IMR-90 (cell line): ENCODE measurements around the gene PTK6. TPM values are rescaled to one million over a fixed set of nuclear protein-coding genes. Genes with fewer than 3 reads are reported as not detected.
A peak's percentile ranks its signal among the peaks of the same experiment; 100 is the strongest.

Experiments used
- ATAC-seq: fragments of 200-7000 bp; cut with Tn5 transposase; 2 replicates; pipeline ENCODE4 v1.9.1; 2020; ENCODE audit warnings: low read depth, mild to moderate bottlenecking, moderate library complexity
- BruUV-seq: library from RNA; stranded (reverse); fragments of 400-500 nt; replicated peaks from 2 replicates; lab custom pipeline; 2021; lab: Mats Ljungman, UMichigan
- CTCF ChIA-PET: fragments of 300-600 bp; formaldehyde crosslinking; extraction: SDS; loops from one replicate; lab custom pipeline; 2021; ENCODE audit warnings: antibody characterized with exemption; lab: Yijun Ruan, JAX
- POLR2A ChIA-PET: fragments of 300-600 bp; sonication (Branson Sonifier 250); formaldehyde crosslinking; loops from one replicate; lab custom pipeline; 2022; ENCODE audit warnings: antibody characterized with exemption; ENCODE audit not compliant: unreplicated experiment; lab: Charles Lee
- DNase-seq: peaks from one replicate; pipeline ENCODE4 v3.0.0; 2013
- H2AFZ ChIP-seq: replicated peaks from 2 replicates; pipeline ENCODE3; 2013; ENCODE audit warnings: low read length, mild to moderate bottlenecking; ENCODE audit not compliant: poor library complexity
- H2AK5ac ChIP-seq: 2 replicates; pipeline ENCODE4 v1.6.1; 2013; ENCODE audit warnings: low read depth, low read length, inconsistent platforms
- H2AK9ac ChIP-seq: replicated peaks from 2 replicates; pipeline ENCODE3; 2013; ENCODE audit warnings: mild to moderate bottlenecking, low read depth, low read length, moderate library complexity; ENCODE audit not compliant: poor library complexity
- H2BK120ac ChIP-seq: 2 replicates; pipeline ENCODE4 v1.6.1; 2013; ENCODE audit warnings: low read depth, low read length, inconsistent platforms
- H2BK15ac ChIP-seq: 3 replicates; pipeline ENCODE4 v1.6.1; 2013; ENCODE audit warnings: low read depth, low read length, inconsistent platforms
- H2BK20ac ChIP-seq: 2 replicates; pipeline ENCODE4 v1.6.1; 2013; ENCODE audit warnings: low read depth, mild to moderate bottlenecking, inconsistent platforms, low read length, moderate library complexity
- H2BK5ac ChIP-seq: 2 replicates; pipeline ENCODE4 v1.6.1; 2013; ENCODE audit warnings: mild to moderate bottlenecking, low read depth, low read length, inconsistent platforms; ENCODE audit not compliant: poor library complexity, severe bottlenecking
- H3K14ac ChIP-seq: replicated peaks from 2 replicates; pipeline ENCODE4 v1.6.1; 2013; ENCODE audit warnings: low read depth, low read length, inconsistent platforms
- H3K18ac ChIP-seq: 2 replicates; pipeline ENCODE4 v1.6.1; 2013; ENCODE audit warnings: low read depth, low read length, control low read depth
- H3K23ac ChIP-seq: 2 replicates; pipeline ENCODE4 v1.6.1; 2013; ENCODE audit warnings: low read depth, low read length, inconsistent platforms
- H3K27ac ChIP-seq: 2 replicates; pipeline ENCODE4 v1.5.1; 2013; ENCODE audit warnings: mild to moderate bottlenecking, control low read depth, low read length; ENCODE audit not compliant: insufficient read depth
- H3K27me3 ChIP-seq: 2 replicates; pipeline ENCODE4 v1.6.1; 2013; ENCODE audit warnings: low read length; ENCODE audit not compliant: control insufficient read depth, insufficient read depth
- H3K36me3 ChIP-seq: 2 replicates; pipeline ENCODE4 v1.6.1; 2013; ENCODE audit warnings: low read length, mixed read lengths; ENCODE audit not compliant: control insufficient read depth, insufficient read depth
- H3K4ac ChIP-seq: 2 replicates; pipeline ENCODE4 v1.6.1; 2013; ENCODE audit warnings: low read depth, low read length, inconsistent platforms
- H3K4me1 ChIP-seq: 2 replicates; pipeline ENCODE4 v1.6.1; 2013; ENCODE audit warnings: low read length, mixed read lengths; ENCODE audit not compliant: control insufficient read depth, insufficient read depth
- H3K4me2 ChIP-seq: 2 replicates; pipeline ENCODE4 v1.6.1; 2013; ENCODE audit warnings: low read depth, mild to moderate bottlenecking, control low read depth, low read length, moderate library complexity
- H3K4me3 ChIP-seq: 2 replicates; pipeline ENCODE4 v1.5.1; 2013; ENCODE audit warnings: low read depth, mild to moderate bottlenecking, control low read depth, low read length, moderate library complexity; ENCODE audit not compliant: insufficient read depth
- H3K56ac ChIP-seq: 2 replicates; pipeline ENCODE4 v1.6.1; 2013; ENCODE audit warnings: low read length, inconsistent platforms; ENCODE audit not compliant: insufficient read depth; ENCODE audit errors: extremely low read depth
- H3K79me1 ChIP-seq, 2 experiments: 2 replicates each; pipeline ENCODE4 v1.6.1; 2013; ENCODE audit warnings: low read length in 2 of 2, inconsistent platforms in 1 of 2, low read depth in 1 of 2
- H3K9ac ChIP-seq: 2 replicates; pipeline ENCODE4 v1.6.1; 2013; ENCODE audit warnings: low read depth, low read length, control low read depth
- H3K9me1 ChIP-seq: 2 replicates; pipeline ENCODE4 v1.6.1; 2013; ENCODE audit warnings: low read length, inconsistent platforms; ENCODE audit not compliant: insufficient read depth
- H3K9me3 ChIP-seq: 2 replicates; pipeline ENCODE4 v1.6.1; 2013; ENCODE audit warnings: low read length; ENCODE audit not compliant: control insufficient read depth, insufficient read depth
- H4K20me1 ChIP-seq: 2 replicates; pipeline ENCODE4 v1.6.1; 2013; ENCODE audit warnings: low read length, inconsistent platforms; ENCODE audit not compliant: insufficient read depth
- H4K5ac ChIP-seq: 2 replicates; pipeline ENCODE4 v1.6.1; 2013; ENCODE audit warnings: mild to moderate bottlenecking, low read depth, low read length, control low read depth
- H4K8ac ChIP-seq, 2 experiments: 2 replicates each; pipeline ENCODE4 v1.6.1; 2013; ENCODE audit warnings: low read depth in 2 of 2, low read length in 2 of 2, control low read depth in 1 of 2, inconsistent platforms in 1 of 2
- H4K91ac ChIP-seq: 2 replicates; pipeline ENCODE4 v1.6.1; 2013; ENCODE audit warnings: low read depth, low read length, inconsistent platforms; ENCODE audit not compliant: insufficient read depth
- BHLHE40 ChIP-seq: fragments of 150-350 bp; IDR thresholded peaks from 2 replicates; pipeline ENCODE4 v1.6.1; 2016; ENCODE audit warnings: mild to moderate bottlenecking, low read depth, low read length
- CEBPB ChIP-seq: IDR thresholded peaks from 2 replicates; pipeline ENCODE4 v1.6.1; 2012; ENCODE audit warnings: low read depth, low read length, improper control_type of control experiment
- CHD1 ChIP-seq: IDR thresholded peaks from 2 replicates; pipeline ENCODE4 v1.6.1; 2012; ENCODE audit warnings: low read depth, low read length, improper control_type of control experiment
- FOS ChIP-seq: fragments of 150-350 bp; IDR thresholded peaks from 2 replicates; pipeline ENCODE4 v1.6.1; 2016; ENCODE audit warnings: low read depth, low read length
- MAFK ChIP-seq: IDR thresholded peaks from 2 replicates; pipeline ENCODE4 v1.6.1; 2012; ENCODE audit warnings: low read depth, low read length, improper control_type of control experiment
- NFE2L2 ChIP-seq: fragments of 150-350 bp; IDR thresholded peaks from 2 replicates; pipeline ENCODE4 v1.6.1; 2016; ENCODE audit warnings: low read depth, mild to moderate bottlenecking, low read length
- RAD21 ChIP-seq: IDR thresholded peaks from 2 replicates; pipeline ENCODE4 v1.6.1; 2012; ENCODE audit warnings: low read length, improper control_type of control experiment
- RCOR1 ChIP-seq: IDR thresholded peaks from 2 replicates; pipeline ENCODE4 v1.6.1; 2012; ENCODE audit warnings: mild to moderate bottlenecking, low read length, improper control_type of control experiment; ENCODE audit not compliant: insufficient replicate concordance
- RFX5 ChIP-seq: IDR thresholded peaks from 2 replicates; pipeline ENCODE4 v1.8.0; 2012; ENCODE audit warnings: low read depth, mild to moderate bottlenecking, low read length, moderate library complexity
- SMC3 ChIP-seq: fragments of 150-350 bp; IDR thresholded peaks from 2 replicates; pipeline ENCODE4 v1.6.1; 2016; ENCODE audit warnings: low read depth, mild to moderate bottlenecking, antibody characterized with exemption, low read length, moderate library complexity
- WGBS, 2 experiments: methylation state at CpG; one replicate each; pipeline versions ENCODE4 v1.1.5 to v1.1.7; 2013; ENCODE audit warnings: missing lambda C conversion rate in 2 of 2; ENCODE audit not compliant: insufficient read length in 1 of 2; ENCODE audit errors: extremely low coverage in 2 of 2; 5-methylcytosine and 5-hydroxymethylcytosine counted together
- dilution Hi-C: fragments of 300-500 bp; cut with HindIII; formaldehyde crosslinking; loops from one replicate; pipeline ENCODE4 v1.14.3; 2018; ENCODE audit warnings: low sequenced_read_pairs; ENCODE audit not compliant: unreplicated experiment
- in situ Hi-C: fragments of 300-500 bp; cut with MboI; formaldehyde crosslinking; loops from 3 replicates; pipeline ENCODE4 v1.14.3; 2019; ENCODE audit warnings: low sequenced_read_pairs, inconsistent platforms, mixed read lengths
- intact Hi-C: fragments of 100-400 bp; cut with micrococcal nuclease; formaldehyde crosslinking; loops from 2 replicates; pipeline ENCODE4 v1.10.0; 2022
- polyA plus RNA-seq, 3 experiments: library from polyadenylated mRNA; depleted of rRNA; stranded (reverse); fragments of >200 nt; gene quantifications; 2 replicates each; pipeline ENCODE4 v1.2.3, GENCODE V29; 2012; ENCODE audit warnings: low replicate concordance in 1 of 3
- total RNA-seq: library from RNA; depleted of rRNA; stranded (reverse); fragments of >200 nt; gene quantifications from 2 replicates; pipeline ENCODE4 v1.2.3, GENCODE V29; 2012
- TF ChIP-seq, protein P1 (sequence below): conservative IDR thresholded peaks from 2 replicates; pipeline ENCODE4 v1.5.1; 2012; ENCODE audit warnings: mild to moderate bottlenecking, low read depth, low read length, improper control_type of control experiment
- TF ChIP-seq, protein P2 (sequence below): fragments of 150-350 bp; IDR thresholded peaks from 2 replicates; pipeline ENCODE4 v1.6.1; 2017; ENCODE audit warnings: mild to moderate bottlenecking, antibody characterized with exemption, low read length, low read depth

PTK6 gene
- total and polyA plus RNA-seq, 2 of the 4 experiments (the other 2 are of a cell fraction): not detected

DNA sequence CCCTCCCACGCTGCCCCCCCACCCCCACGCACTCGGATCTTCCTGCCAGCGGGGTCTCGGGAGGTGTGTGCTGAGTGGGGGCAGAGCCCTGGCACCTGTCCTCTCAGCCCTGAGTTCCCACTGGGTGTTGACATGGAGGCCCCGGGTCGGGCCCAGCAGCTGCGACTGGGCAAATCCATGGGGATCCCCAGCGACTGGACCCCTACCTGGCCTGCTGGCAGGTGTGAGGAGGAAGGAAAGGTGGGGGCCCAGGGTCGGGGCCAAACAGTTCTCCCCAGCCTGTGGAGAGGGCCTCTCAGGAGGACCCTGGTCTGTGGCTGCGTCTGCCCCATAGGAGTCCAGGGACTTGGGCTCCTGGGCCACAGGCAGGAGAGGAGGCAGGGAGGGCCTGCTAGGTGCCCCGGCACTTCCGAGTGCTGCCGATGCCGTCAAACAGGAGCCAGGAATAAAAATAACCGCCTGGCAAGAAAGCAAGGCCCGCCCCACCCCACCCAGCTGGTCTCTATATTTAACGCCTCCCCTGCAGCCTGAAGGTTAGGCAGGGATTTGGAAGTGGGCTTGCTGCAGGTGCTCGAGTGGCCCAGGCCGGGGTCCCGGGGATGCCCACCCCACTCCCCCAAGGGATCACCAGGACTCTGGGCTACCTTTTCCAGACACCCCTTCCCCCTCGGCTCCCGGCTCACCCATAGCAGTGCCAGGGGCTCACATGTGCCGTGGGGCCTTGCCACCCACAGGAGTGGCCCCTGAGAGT, 36.9 kb downstream of the PTK6 start (continued):
- TF ChIP-seq RAD21: no peak

DNA sequence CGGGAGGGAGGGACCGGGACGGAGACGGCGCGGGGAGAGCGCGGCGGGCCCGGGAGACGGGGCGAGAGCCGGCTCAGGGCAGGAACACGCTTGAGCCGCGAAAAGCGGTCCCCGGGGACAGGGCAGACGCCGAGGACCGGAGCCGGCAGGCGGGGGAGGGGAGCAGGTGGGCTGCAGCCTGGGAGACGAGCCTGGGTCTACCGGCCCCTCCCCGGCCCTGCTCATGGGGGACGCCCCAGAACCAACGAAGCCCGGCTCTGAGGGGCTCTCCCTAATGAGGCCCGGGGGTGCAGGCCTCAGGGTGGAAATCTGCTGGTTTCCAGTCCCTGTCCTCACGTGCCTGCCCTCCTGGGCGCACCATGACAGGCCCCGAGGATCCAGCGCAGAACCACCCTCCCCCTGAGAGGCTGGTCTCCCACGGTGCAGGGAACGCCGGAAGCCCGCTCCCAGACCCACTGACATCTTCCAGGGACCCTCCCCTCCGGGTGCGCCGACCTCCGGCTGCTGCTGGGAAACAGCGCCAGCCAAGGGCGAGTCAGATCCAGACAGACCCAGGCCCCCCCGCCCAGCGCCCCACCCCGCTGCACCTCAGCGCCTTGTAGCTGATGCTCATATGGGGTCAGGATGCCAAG, 37.7 kb downstream of the PTK6 start:
- H2AK9ac ChIP-seq: no peak overlapping the region
- dilution Hi-C loops: no loop called here
- H3K9me3 ChIP-seq: peaks cover 6% of the 10 kb centered on the region
- peaks cover 35% of the 10 kb centered on the region for H3K27me3 ChIP-seq
- H2BK15ac ChIP-seq: no peak overlapping the region
- H3K18ac ChIP-seq: no peak overlapping the region
- CTCF ChIA-PET: no interaction called here
- H4K20me1 ChIP-seq: peaks cover 4% of the 10 kb centered on the region
- DNase-seq: no peak
- H2AK5ac ChIP-seq: no peak overlapping the region
- in situ Hi-C loops: no loop called here
- POLR2A ChIA-PET: no interaction called here
- no peaks in the 10 kb centered on the region for H3K36me3 ChIP-seq
- 5% methylated on average over 27 of the region's 48 CpGs; no CpG with 5 or more reads in 1 of the 2 experiments for WGBS, 2 experiments
- no peaks in the 10 kb centered on the region for H3K9me1 ChIP-seq
- H3K4me1 ChIP-seq: 0 out of 2 replicates have a peak, but pooled peaks cover 3% of the 10 kb centered on the region
- no peak overlapping the region for H4K91ac ChIP-seq
- peak overlapping the region; percentile 84 for H2AFZ ChIP-seq
- H3K27ac ChIP-seq: no peak overlapping the region
- H2BK120ac ChIP-seq: no peak overlapping the region
- H3K4ac ChIP-seq: no peak overlapping the region
- no peak overlapping the region for H3K23ac ChIP-seq
- peak overlapping the region; percentile 26; the same call in 1 of the 2 replicates for H3K4me3 ChIP-seq
- intact Hi-C loops: no loop called here
- no peak overlapping the region for H4K8ac ChIP-seq
- H3K79me1 ChIP-seq: no peaks in the 10 kb centered on the region
- H2BK5ac ChIP-seq: no peak overlapping the region
- no TSS peak for BruUV-seq
- peak; percentile 6; the same call in 1 of the 2 replicates for ATAC-seq
- no peak overlapping the region for H4K5ac ChIP-seq
- peak overlapping the region; percentile 67 for H3K4me2 ChIP-seq
- no peak overlapping the region for H3K9ac ChIP-seq
- H3K56ac ChIP-seq: no peak overlapping the region
- no peak overlapping the region for H2BK20ac ChIP-seq
- no peak overlapping the region for H3K14ac ChIP-seq
- TF ChIP-seq, protein P1, sequence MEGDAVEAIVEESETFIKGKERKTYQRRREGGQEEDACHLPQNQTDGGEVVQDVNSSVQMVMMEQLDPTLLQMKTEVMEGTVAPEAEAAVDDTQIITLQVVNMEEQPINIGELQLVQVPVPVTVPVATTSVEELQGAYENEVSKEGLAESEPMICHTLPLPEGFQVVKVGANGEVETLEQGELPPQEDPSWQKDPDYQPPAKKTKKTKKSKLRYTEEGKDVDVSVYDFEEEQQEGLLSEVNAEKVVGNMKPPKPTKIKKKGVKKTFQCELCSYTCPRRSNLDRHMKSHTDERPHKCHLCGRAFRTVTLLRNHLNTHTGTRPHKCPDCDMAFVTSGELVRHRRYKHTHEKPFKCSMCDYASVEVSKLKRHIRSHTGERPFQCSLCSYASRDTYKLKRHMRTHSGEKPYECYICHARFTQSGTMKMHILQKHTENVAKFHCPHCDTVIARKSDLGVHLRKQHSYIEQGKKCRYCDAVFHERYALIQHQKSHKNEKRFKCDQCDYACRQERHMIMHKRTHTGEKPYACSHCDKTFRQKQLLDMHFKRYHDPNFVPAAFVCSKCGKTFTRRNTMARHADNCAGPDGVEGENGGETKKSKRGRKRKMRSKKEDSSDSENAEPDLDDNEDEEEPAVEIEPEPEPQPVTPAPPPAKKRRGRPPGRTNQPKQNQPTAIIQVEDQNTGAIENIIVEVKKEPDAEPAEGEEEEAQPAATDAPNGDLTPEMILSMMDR: no peak
- no peak for TF ChIP-seq RAD21
- no peak for TF ChIP-seq CEBPB
- no peak for TF ChIP-seq SMC3
- no peak for TF ChIP-seq NFE2L2
- TF ChIP-seq CHD1: no peak
- no peak for TF ChIP-seq BHLHE40
- no peak for TF ChIP-seq FOS
- no peak for TF ChIP-seq RCOR1
- TF ChIP-seq, protein P2, sequence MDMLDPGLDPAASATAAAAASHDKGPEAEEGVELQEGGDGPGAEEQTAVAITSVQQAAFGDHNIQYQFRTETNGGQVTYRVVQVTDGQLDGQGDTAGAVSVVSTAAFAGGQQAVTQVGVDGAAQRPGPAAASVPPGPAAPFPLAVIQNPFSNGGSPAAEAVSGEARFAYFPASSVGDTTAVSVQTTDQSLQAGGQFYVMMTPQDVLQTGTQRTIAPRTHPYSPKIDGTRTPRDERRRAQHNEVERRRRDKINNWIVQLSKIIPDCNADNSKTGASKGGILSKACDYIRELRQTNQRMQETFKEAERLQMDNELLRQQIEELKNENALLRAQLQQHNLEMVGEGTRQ: no peak
- no peak for TF ChIP-seq RFX5
- TF ChIP-seq MAFK: no peak
